Upper lobe of right lung (tissue), 1 donor: ENCODE measurements around the gene ROMO1. TPM values are rescaled to one million over a fixed set of nuclear protein-coding genes. Genes with fewer than 3 reads are reported as not detected.

Experiments used
- ATAC-seq: fragments of 200-7000 bp; cut with Tn5 transposase; one replicate; pipeline ENCODE4 v1.9.1; 2020; ENCODE audit warnings: mild to moderate bottlenecking, moderate library complexity
- DNase-seq: peaks from one replicate; pipeline ENCODE4 v3.0.0-alpha.2; 2020
- H3K27ac ChIP-seq: fragments of 200-600 bp; one replicate; pipeline ENCODE4 v1.8.0; 2022
- H3K27me3 ChIP-seq: fragments of 200-600 bp; one replicate; pipeline ENCODE4 v1.8.0; 2022; ENCODE audit warnings: mild to moderate bottlenecking
- H3K36me3 ChIP-seq: fragments of 200-600 bp; one replicate; pipeline ENCODE4 v1.8.0; 2022
- H3K4me1 ChIP-seq: fragments of 200-600 bp; one replicate; pipeline ENCODE4 v1.8.0; 2022
- H3K4me3 ChIP-seq: fragments of 200-600 bp; one replicate; pipeline ENCODE4 v1.8.0; 2022; ENCODE audit warnings: mild to moderate bottlenecking
- H3K9me3 ChIP-seq: fragments of 200-600 bp; one replicate; pipeline ENCODE4 v1.8.0; 2022
- CTCF ChIP-seq: fragments of 200-600 bp; IDR thresholded peaks from one replicate; pipeline ENCODE4 v1.8.0; 2022; ENCODE audit warnings: antibody characterized with exemption
- intact Hi-C: fragments of 100-400 bp; cut with DNase I; formaldehyde crosslinking; loops from one replicate; pipeline ENCODE4 v1.11.0; 2022
- total RNA-seq: library from RNA; stranded (reverse); fragmentation: NEBNext Ultra II Directional; extraction: Animal tissue kit (Norgen Biotek cat#: 25700); gene quantifications from one replicate; pipeline ENCODE4 v1.2.1, GENCODE V29; 2021
- donor health status: DM: no; HTN: yes; CAD: no; lungs with severe emphysema.

ROMO1 gene
- total RNA-seq, 1 donor from 2014 or later, result 77.9 TPM

- TF ChIP-seq CTCF, result no peak
- Histone ChIP-seq H3K27me3 (no peaks in the 10 kb centered on the region), H3K9me3 (no peaks in the 10 kb centered on the region), H3K27ac (no peak overlapping the region), H3K4me3 (no peak overlapping the region), H3K36me3 (peaks cover 100% of the 10 kb centered on the region), H3K4me1 (peaks cover 52% of the 10 kb centered on the region)
- intact Hi-C loops, result no loop called here
- no peak for DNase-seq
- no peak for ATAC-seq
These were observed 31.6 kb downstream of the ROMO1 start for GRCh38 chr20:35730583-35731468.

- H3K4me1 ChIP-seq, result peaks cover 58% of the 10 kb centered on the region
- no peak for ATAC-seq
- no peak overlapping the region for H3K27ac ChIP-seq
- H3K36me3 ChIP-seq, result peaks cover 100% of the 10 kb centered on the region
- no peaks in the 10 kb centered on the region for H3K27me3 ChIP-seq
- intact Hi-C loops, result no loop called here
- no peak for DNase-seq
- no peak overlapping the region for H3K4me3 ChIP-seq
- no peak for TF ChIP-seq CTCF
- H3K9me3 ChIP-seq, result no peaks in the 10 kb centered on the region
These were observed 32.2 kb downstream of the ROMO1 start for GRCh38 chr20:35731469-35731788.

- no peak for TF ChIP-seq CTCF
- no peak for DNase-seq
- H3K27ac ChIP-seq, result no peak overlapping the region
- H3K36me3 ChIP-seq, result peaks cover 100% of the 10 kb centered on the region
- H3K4me1 ChIP-seq, result peaks cover 60% of the 10 kb centered on the region
- intact Hi-C loops, result no loop called here
- H3K9me3 ChIP-seq, result no peaks in the 10 kb centered on the region
- H3K4me3 ChIP-seq, result no peak overlapping the region
- ATAC-seq, result no peak
- no peaks in the 10 kb centered on the region for H3K27me3 ChIP-seq
These were observed 32.8 kb downstream of the ROMO1 start for GRCh38 chr20:35731862-35732643.

- intact Hi-C loops, result no loop called here
- no peak overlapping the region for H3K4me3 ChIP-seq
- ATAC-seq (no peak), DNase-seq (no peak)
- H3K27me3 ChIP-seq, result no peaks in the 10 kb centered on the region
- H3K4me1 ChIP-seq, result peaks cover 60% of the 10 kb centered on the region
- no peak for TF ChIP-seq CTCF
- H3K27ac ChIP-seq, result no peak overlapping the region
- no peaks in the 10 kb centered on the region for H3K9me3 ChIP-seq
- H3K36me3 ChIP-seq, result peaks cover 100% of the 10 kb centered on the region
These were observed 33.4 kb downstream of the ROMO1 start for GRCh38 chr20:35732644-35732982.

- intact Hi-C loops, result no loop called here
- peaks cover 74% of the 10 kb centered on the region for H3K4me1 ChIP-seq
- no peak overlapping the region for H3K27ac ChIP-seq
- H3K36me3 ChIP-seq, result peaks cover 100% of the 10 kb centered on the region
- no peak for TF ChIP-seq CTCF
- H3K27me3 ChIP-seq, result no peaks in the 10 kb centered on the region
- H3K4me3 ChIP-seq, result no peak overlapping the region
- no peak for DNase-seq
- no peak for ATAC-seq
- H3K9me3 ChIP-seq, result no peaks in the 10 kb centered on the region
These were observed 35.2 kb downstream of the ROMO1 start for GRCh38 chr20:35734374-35734773.
